ENCODE data around the gene HSDL1. TPM values are rescaled to one million over a fixed set of nuclear protein-coding genes. Genes with fewer than 3 reads are reported as not detected.

Gene HSDL1
- polyA plus RNA-seq, 1 experiment = 29.5 TPM

GRCh38 chr16:84143081-84143480 lies 1.9 kb downstream of the HSDL1 start:
- Histone ChIP-seq H3K27ac (ENCODE audit: low read depth, low read length) (no peak overlapping the region), H3K4me3 (ENCODE audit: low read depth, low read length) (no peak overlapping the region), H3K27me3 (ENCODE audit: control insufficient read depth, insufficient read depth, low read length) (peaks cover 7% of the 10 kb centered on the region), H3K9me3 (ENCODE audit: control insufficient read depth, insufficient read depth, low read length) (no peaks in the 10 kb centered on the region; the same call in 1 of the 2 replicates)
- no peak for TF ChIP-seq CTCF (IDR thresholded peaks at IDR 0.05; ENCODE audit: low read depth, low read length)
- POLR2A ChIA-PET = no interaction called here
- no peak for DNase-seq (ENCODE audit: low read depth, low spot score)
- CTCF ChIA-PET = interaction anchor here (0.9 kb wide), 1 partner anchor 11 kb away, joined by 3 read pairs; no protein-coding TSS in a partner anchor

GRCh38 chr16:84141143-84141670 lies 3.8 kb downstream of the HSDL1 start:
- no peak overlapping the region for H3K27ac ChIP-seq (ENCODE audit: low read depth, low read length)
- H3K9me3 ChIP-seq (ENCODE audit: control insufficient read depth, insufficient read depth, low read length) = no peaks in the 10 kb centered on the region; the same call in 1 of the 2 replicates
- POLR2A ChIA-PET = interaction anchor here (0.8 kb wide), 1 partner anchor 83 kb away, joined by 5 read pairs; no protein-coding TSS in a partner anchor
- no peak for DNase-seq (ENCODE audit: low read depth, low spot score)
- H3K27me3 ChIP-seq (ENCODE audit: control insufficient read depth, insufficient read depth, low read length) = peaks cover under 1% of the 10 kb centered on the region
- CTCF ChIA-PET = no interaction called here
- H3K4me3 ChIP-seq (ENCODE audit: low read depth, low read length) = no peak overlapping the region
- no peak for TF ChIP-seq CTCF (IDR thresholded peaks at IDR 0.05; ENCODE audit: low read depth, low read length)

- H3K27ac ChIP-seq (ENCODE audit: low read depth, low read length) = no peak overlapping the region
- TF ChIP-seq CTCF (IDR thresholded peaks at IDR 0.05; ENCODE audit: low read depth, low read length) = no peak
- H3K4me3 ChIP-seq (ENCODE audit: low read depth, low read length) = no peak overlapping the region
- POLR2A ChIA-PET = interaction anchor here (0.5 kb wide), 1 partner anchor 9 kb away, joined by 5 read pairs; no protein-coding TSS in a partner anchor
- no peaks in the 10 kb centered on the region; the same call in 1 of the 2 replicates for H3K9me3 ChIP-seq (ENCODE audit: control insufficient read depth, insufficient read depth, low read length)
- no peaks in the 10 kb centered on the region for H3K27me3 ChIP-seq (ENCODE audit: control insufficient read depth, insufficient read depth, low read length)
- CTCF ChIA-PET = interaction anchor here (1.0 kb wide), 1 partner anchor 35 kb away, joined by 4 read pairs; no protein-coding TSS in a partner anchor
- DNase-seq (ENCODE audit: low read depth, low spot score) = no peak
These were observed 5.2 kb downstream of the HSDL1 start for GRCh38 chr16:84139628-84140258.

- DNase-seq (ENCODE audit: low read depth, low spot score) = no peak
- no peak overlapping the region for H3K4me3 ChIP-seq (ENCODE audit: low read depth, low read length)
These were observed 6.0 kb downstream of the HSDL1 start for GRCh38 chr16:84138824-84139627.

More at GRCh38 chr16:84138824-84139627, 6.0 kb downstream of the HSDL1 start:
- H3K27ac ChIP-seq (ENCODE audit: low read depth, low read length) = no peak overlapping the region
- ChIA-PET CTCF (interaction anchor here (0.9 to 1.3 kb wide), 3 partner anchors 22 to 37 kb away, joined by 3 to 4 read pairs (median 4); partner anchors contain the start of gene MBTPS1), POLR2A (interaction anchor here (0.5 kb wide), 1 partner anchor 10 kb away, joined by 5 read pairs; no protein-coding TSS in a partner anchor)
- no peak for TF ChIP-seq CTCF (IDR thresholded peaks at IDR 0.05; ENCODE audit: low read depth, low read length)
- no peaks in the 10 kb centered on the region; the same call in 1 of the 2 replicates for H3K9me3 ChIP-seq (ENCODE audit: control insufficient read depth, insufficient read depth, low read length)
- no peaks in the 10 kb centered on the region for H3K27me3 ChIP-seq (ENCODE audit: control insufficient read depth, insufficient read depth, low read length)

All from AG04450 (cell line).